Right ventricle myocardium inferior (tissue), 1 donor: ENCODE measurements around the gene FAT1. TPM values are rescaled to one million over a fixed set of nuclear protein-coding genes. Genes with fewer than 3 reads are reported as not detected.
"Not testable (repeated sequence)": the region's sequence is repeated elsewhere in the genome, so short reads cannot be mapped to it uniquely, and the experiment has no call there.

Experiments
- ATAC-seq: fragments of 200-7000 bp; cut with Tn5 transposase; one replicate; pipeline ENCODE4 v1.9.1; 2020; ENCODE audit warnings: mild to moderate bottlenecking, moderate library complexity
- DNase-seq: peaks from one replicate; pipeline ENCODE4 v3.0.0; 2021; ENCODE audit errors: missing footprints
- intact Hi-C: fragments of 100-400 bp; cut with DNase I; formaldehyde crosslinking; loops from one replicate; pipeline ENCODE4 v1.11.0; 2022
- total RNA-seq: library from RNA; stranded (reverse); fragmentation: NEBNext Ultra II Directional; extraction: Animal tissue kit (Norgen Biotek cat#: 25700); gene quantifications from one replicate; pipeline ENCODE4 v1.2.1, GENCODE V29; 2021
- donor health status: DM: no; HTN: yes; CAD: no; lungs with severe emphysema.

Gene FAT1
- total RNA-seq, 1 donor from 2014 or later = 55.2 TPM

GRCh38 chr4:186684220-186684619, 39.4 kb downstream of the FAT1 start:
- ATAC-seq (no peak), DNase-seq (no peak)
- intact Hi-C loops = no loop called here

DNA sequence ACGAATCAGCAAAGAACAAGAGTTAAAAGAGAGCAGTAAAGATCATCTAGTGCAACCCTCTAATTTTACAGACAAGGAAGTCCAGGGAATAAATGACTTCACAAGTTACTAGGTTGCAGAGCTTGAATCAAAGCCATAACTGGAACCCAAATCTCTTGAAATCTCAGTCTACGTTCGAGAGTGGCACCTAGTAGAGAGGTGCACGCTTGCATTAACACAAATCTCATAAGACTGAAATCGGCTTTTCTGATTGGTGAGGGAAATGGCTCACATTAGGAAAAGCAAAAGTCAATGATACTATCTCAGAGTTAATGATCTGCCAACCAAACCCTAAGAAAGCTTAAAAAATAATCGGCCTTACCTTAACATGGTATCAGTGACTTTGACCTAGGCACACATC, 43.0 kb downstream of the FAT1 start:
- ATAC-seq = no peak
- intact Hi-C loops = no loop called here
- DNase-seq = no peak

DNA sequence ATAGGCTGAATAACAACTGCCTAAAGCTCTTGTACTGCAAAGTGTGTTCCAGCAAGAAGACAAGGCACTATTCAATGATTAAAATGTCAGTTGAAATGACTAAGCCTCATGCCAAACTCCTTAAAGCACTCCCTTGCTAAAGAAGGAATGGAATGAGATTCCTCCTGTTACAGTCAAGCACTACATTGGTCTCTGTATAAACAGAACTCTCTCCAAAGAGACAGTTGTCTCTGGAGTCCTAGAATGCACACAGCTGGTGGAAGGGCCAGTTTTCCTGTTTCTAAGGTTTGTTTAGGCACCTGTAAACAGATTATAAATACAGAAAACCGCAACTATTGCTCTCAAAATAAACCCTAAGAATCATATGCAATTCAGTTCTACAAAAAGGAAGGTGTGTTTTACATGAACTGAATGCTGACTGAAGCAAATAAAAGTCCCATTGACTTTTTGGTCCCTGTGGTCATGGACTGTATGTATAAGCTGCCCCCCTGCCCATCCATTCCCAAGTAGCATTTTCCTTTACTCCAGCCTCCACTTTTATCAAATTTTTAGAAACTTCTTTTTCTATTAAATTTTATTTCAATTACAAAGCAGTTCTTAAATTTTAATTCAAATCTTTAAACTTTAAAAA, 47.0 kb downstream of the FAT1 start:
- DNase-seq = no peak
- intact Hi-C loops = no loop called here
- ATAC-seq = peak; percentile 81

DNA sequence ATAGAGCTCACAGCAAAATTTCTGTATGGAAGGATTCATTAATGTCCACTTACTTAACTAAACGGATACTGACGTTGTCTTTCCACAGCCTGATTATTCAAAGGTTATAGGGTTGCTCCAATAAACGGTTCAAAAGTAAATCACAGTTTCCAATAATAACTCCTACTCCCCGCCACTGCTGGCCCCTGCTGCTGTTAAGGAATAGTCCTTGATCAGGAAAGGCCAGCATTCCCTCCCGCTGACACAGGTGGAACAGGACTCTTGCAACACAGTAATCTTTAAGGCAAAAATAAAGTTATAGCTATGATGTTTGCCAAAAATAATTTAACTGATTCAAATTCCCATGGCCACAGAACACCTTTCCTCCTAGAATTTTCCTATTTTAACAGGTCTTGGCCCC, 53.9 kb downstream of the FAT1 start:
- ATAC-seq (peak; percentile 54), DNase-seq (no peak)
- intact Hi-C loops = loop anchor here (1.0 kb wide), 1 partner anchor 56 kb away; no protein-coding TSS in a partner anchor

- intact Hi-C loops = loop anchor here (1.0 kb wide), 1 partner anchor 56 kb away; no protein-coding TSS in a partner anchor
- ATAC-seq (peak; percentile 61), DNase-seq (no peak)
These were observed 54.4 kb downstream of the FAT1 start for GRCh38 chr4:186669159-186669731.

DNA sequence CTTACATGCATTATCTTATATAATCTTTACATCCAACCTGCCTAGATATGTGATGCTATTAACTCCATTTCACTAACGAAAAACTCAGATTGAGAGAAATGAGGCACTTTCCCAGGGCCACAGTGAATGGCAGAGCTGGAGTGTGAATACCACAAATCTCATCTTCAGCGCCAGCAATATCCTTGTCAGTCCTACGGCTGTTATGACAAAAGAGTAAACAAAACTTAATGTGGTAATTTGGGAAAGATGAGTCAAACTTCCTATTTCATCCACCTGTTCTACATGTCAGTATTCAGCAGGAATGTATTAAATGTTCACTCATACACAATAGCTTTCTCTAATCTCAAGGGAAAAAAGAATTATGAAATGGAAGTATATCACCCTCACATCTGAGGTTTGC, 56.9 kb downstream of the FAT1 start:
- DNase-seq (no peak), ATAC-seq (no peak)
- intact Hi-C loops = no loop called here

DNA sequence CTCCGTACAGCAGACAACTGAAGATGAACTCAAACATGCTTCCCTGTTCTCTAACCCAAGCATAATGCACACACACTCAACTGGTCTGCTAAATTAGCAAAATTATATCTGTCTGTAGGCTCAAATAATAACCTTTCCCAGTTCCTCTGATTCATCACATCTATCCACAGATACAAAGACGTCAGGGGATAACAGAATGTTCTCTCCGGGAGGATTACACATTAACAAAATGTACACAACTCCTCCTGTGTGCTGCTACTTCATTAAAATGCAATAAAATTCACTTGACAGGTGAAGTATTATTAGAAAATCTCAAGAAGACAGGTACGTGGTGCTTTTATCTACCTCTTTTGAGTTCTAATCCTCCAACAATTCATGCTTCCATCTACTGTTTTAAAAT, 57.4 kb downstream of the FAT1 start:
- intact Hi-C loops = no loop called here
- ATAC-seq (no peak), DNase-seq (no peak)

GRCh38 chr4:186660403-186660802, 63.3 kb downstream of the FAT1 start:
- intact Hi-C loops = no loop called here
- DNase-seq (no peak), ATAC-seq (no peak)

- DNase-seq (no peak), ATAC-seq (no peak)
- intact Hi-C loops = no loop called here
These were observed 63.7 kb downstream of the FAT1 start for GRCh38 chr4:186659935-186660334.

- ATAC-seq, DNase-seq, intact Hi-C loops: not testable (repeated sequence)
These were observed 64.2 kb downstream of the FAT1 start for GRCh38 chr4:186659456-186659855.

DNA sequence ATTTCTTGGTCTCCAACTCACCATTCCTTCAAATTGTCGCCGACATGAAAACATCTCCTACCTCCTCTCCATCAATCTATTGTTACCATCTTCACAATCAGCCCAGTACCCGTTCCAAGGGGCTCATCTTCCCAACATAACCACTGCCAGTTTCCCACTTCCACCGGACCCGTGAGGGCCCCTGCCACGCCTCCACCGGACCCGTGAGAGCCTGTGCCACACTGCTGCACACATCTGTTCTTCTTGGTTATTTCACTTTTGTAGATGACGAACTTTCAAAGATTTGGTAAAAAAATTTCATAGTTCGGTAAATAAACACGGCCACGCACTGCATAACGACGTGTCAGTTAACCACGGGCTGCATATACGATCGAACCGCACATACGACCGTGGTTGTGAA, 65.0 kb downstream of the FAT1 start:
- ATAC-seq (no peak), DNase-seq (no peak)
- intact Hi-C loops = no loop called here

DNA sequence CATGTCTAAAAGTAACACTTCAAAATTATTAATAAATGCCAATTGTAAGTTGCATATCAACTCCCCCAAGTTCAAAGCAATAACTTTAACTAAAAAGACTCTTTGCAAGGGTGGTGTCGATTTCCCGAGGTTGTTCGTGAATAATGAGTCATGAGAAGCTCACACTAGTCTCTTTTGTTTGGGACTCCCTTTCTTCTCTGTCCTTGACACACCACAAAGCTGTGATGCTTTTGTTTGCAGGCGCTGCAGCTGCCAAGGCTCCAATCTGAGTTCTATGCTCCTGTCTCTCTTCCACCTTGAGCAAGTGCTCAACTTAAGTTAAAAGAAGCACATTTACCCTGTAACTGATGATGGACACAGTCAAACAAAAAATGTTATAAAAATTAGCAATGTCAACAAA, 65.9 kb downstream of the FAT1 start:
- no peak for DNase-seq
- ATAC-seq = no peak
- intact Hi-C loops = no loop called here

GRCh38 chr4:186653969-186654368, 69.7 kb downstream of the FAT1 start:
- intact Hi-C loops = no loop called here
- DNase-seq (no peak), ATAC-seq (no peak)

GRCh38 chr4:186651624-186652023, 72.0 kb downstream of the FAT1 start:
- intact Hi-C loops = no loop called here
- DNase-seq (peak; percentile 74), ATAC-seq (peak; percentile 88)

DNA sequence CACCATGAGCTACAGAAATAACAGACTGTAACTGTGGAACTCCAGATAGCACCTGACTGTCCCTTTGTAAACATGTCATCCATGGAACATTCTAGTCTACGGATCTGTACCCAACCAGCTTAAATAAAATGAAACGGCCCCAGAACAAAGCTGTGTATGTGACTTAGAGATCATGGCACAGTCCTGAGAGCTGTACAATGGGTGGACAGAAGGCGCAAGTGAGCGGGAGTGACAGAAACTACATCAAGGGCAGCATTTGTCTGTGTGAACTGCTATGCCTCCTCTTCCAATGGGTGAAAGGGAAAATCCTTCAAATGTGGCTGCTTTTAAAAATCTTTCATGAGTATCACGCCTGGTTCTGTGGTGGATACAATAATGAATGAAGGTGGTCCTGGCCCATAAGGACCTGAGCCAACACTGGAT, 72.5 kb downstream of the FAT1 start:
- ATAC-seq = no peak
- intact Hi-C loops = no loop called here

DNA sequence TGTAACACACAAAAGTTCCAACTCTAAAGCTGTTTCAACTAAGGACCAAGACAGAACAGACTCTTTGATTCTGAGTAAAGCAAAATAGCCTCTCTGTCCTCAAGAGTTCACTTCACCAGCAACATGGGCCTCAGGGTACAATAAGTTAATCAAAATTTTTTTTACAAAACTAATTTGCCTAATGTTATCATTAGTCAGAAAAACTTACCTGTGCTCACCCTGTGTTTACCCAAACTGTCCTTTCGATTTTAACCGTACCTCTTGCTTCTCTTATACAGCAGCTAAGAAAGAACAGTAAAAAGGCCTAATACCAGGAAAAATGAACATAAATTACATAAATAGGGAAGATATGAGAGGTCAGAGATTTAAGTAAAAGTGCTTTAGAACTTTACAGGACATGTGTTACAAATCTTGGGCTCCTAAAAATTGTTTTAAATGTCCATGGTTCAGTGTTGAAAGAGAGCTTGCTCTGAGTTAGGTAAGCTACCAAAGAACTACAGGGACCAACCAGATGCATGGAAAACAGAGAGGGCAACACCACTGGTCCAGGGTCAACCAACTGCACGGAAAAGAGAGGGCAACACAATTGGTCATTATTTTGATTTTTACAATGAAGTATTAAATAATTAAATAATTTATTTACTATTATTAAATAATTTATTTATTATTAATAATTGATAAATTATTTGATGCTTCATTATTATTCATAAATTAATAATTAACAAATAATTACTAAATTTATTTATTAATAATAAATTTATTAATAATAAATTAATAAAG, 73.1 kb downstream of the FAT1 start:
- ATAC-seq = no peak
- no peak for DNase-seq
- intact Hi-C loops = no loop called here

More for the DNA sequence above, 72.5 kb downstream of the FAT1 start:
- DNase-seq = no peak

DNA sequence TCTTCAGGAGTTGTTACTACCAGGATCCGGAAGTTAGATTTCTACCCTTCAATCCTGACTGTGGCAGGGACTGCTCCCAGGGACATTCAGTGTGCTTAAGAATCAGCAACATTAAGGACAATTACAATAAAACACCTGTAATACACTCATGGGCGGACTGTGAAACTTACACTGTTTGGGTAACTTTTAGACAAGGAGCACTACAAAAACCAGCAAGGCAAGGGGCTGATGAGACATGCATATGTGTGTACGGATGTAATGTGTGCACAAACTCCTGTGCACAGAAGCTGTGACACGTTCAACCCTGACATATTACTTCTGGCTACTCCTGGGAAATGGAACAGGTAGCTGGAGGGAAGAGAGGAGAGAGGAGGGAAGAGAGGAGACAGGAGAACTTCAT, 75.8 kb downstream of the FAT1 start:
- ATAC-seq = no peak
- no peak for DNase-seq
- intact Hi-C loops = no loop called here

DNA sequence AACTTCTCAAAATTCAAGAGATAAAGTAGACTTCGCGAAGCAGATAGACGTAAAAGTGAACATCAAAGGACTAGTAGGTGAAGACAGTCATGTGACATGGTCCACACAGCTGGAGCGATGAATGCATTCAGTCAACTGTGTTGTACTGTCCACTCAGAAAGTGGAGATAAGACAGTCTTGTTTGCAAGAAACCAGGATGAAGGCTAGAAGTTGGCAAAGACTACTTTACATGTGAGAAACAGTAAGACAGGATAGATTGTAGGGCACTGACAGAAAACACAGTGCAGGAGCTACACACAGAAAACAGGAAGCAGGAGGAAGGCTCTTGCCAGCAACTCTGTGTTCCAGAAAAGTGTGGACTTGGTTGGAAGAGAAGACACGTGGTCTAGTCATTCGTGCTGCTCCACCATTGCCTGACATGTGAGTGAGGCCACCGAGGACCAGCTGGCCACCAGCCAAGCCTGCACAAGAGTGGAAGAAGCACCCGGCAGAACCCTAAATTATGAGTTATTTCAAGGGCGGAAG, 78.9 kb downstream of the FAT1 start:
- DNase-seq = no peak
- ATAC-seq = peak; percentile 13
- intact Hi-C loops = no loop called here

DNA sequence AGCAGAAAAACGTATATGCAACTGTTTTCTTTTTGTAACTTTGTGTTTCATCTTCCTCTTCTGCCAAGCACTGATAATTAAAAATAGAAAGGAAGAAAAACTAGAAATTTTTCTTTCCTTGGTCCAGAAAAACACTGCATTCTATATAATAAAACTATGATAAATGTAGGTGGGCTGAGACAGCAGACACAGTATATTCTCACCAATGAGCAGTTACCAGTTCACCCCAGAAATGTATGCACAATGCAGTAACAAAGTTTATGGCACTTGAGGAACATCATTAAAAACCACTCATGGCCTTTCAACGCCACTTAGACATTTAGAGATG, 79.4 kb downstream of the FAT1 start:
- intact Hi-C loops = no loop called here
- ATAC-seq = no peak
- no peak for DNase-seq
